Activated CD4-positive, alpha-beta memory T cell treated with anti-CD3 and anti-CD28 coated beads for 36 hours (primary cell): ENCODE measurements around the gene SDC3. TPM values are rescaled to one million over a fixed set of nuclear protein-coding genes. Genes with fewer than 3 reads are reported as not detected.

Experiments
- CTCF ChIA-PET: fragments of 350-600 bp; sonication (Branson Sonifier 250); formaldehyde crosslinking; loops from one replicate; lab custom pipeline; 2021; ENCODE audit warnings: antibody characterized with exemption, inconsistent platforms; lab: Charles Lee
- POLR2A ChIA-PET: fragments of 350-600 bp; sonication (Branson Sonifier 250); formaldehyde crosslinking; loops from one replicate; lab custom pipeline; 2021; ENCODE audit warnings: antibody characterized with exemption; lab: Charles Lee
- DNase-seq: peaks from one replicate; pipeline ENCODE4 v3.0.0-alpha.2; 2020
- H3K27ac Mint-ChIP-seq: one replicate; pipeline ENCODE4 v1.8.0; 2021; ENCODE audit warnings: mixed read lengths
- H3K27me3 Mint-ChIP-seq: one replicate; pipeline ENCODE4 v1.8.0; 2021; ENCODE audit warnings: mixed read lengths
- H3K36me3 Mint-ChIP-seq: one replicate; pipeline ENCODE4 v1.8.0; 2021; ENCODE audit warnings: mixed read lengths
- H3K4me1 Mint-ChIP-seq: one replicate; pipeline ENCODE4 v1.8.0; 2021; ENCODE audit warnings: low read depth, mixed read lengths
- H3K4me3 Mint-ChIP-seq: one replicate; pipeline ENCODE4 v1.8.0; 2021; ENCODE audit warnings: mild to moderate bottlenecking, mixed read lengths
- H3K9me3 Mint-ChIP-seq: one replicate; pipeline ENCODE4 v1.8.0; 2021; ENCODE audit warnings: mixed read lengths
- intact Hi-C: fragments of 100-400 bp; cut with micrococcal nuclease; formaldehyde crosslinking; loops from one replicate; pipeline ENCODE4 v1.15.1; 2023
- total RNA-seq, 2 experiments: library from RNA; stranded (reverse); gene quantifications; one replicate each; pipeline ENCODE4 v1.2.3, GENCODE V29; 2021

The SDC3 gene
- total RNA-seq, 2 experiments from 2014 or later: 0.12 to 0.17 TPM

DNA sequence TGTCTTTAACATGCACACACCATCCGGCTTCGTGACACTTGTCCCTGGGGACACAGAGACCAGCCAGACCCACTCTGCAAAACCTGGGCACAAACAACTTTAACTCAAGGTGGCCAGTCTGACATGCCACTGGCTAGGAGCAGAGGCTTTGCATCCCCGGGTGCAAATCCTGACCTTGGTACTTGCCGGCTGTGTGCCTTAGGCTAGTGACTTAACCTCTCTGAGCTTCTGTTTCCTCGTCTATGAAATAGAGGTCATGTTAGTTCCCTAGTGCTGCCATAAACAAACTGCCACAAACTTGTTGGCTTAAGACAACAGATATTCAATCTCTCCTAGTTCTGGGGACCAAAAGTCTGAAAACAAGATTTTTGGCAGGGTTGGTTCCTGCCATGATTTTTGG, 60.4 kb downstream of the SDC3 start:
- no peaks in the 10 kb centered on the region for H3K4me1 Mint-ChIP-seq
- no peak for DNase-seq
- no peaks in the 10 kb centered on the region for H3K36me3 Mint-ChIP-seq
- POLR2A ChIA-PET: no interaction called here
- H3K9me3 Mint-ChIP-seq: no peaks in the 10 kb centered on the region
- peaks cover 41% of the 10 kb centered on the region for H3K27me3 Mint-ChIP-seq
- intact Hi-C loops: no loop called here
- CTCF ChIA-PET: no interaction called here
- no peak overlapping the region for H3K27ac Mint-ChIP-seq
- no peak overlapping the region for H3K4me3 Mint-ChIP-seq

DNA sequence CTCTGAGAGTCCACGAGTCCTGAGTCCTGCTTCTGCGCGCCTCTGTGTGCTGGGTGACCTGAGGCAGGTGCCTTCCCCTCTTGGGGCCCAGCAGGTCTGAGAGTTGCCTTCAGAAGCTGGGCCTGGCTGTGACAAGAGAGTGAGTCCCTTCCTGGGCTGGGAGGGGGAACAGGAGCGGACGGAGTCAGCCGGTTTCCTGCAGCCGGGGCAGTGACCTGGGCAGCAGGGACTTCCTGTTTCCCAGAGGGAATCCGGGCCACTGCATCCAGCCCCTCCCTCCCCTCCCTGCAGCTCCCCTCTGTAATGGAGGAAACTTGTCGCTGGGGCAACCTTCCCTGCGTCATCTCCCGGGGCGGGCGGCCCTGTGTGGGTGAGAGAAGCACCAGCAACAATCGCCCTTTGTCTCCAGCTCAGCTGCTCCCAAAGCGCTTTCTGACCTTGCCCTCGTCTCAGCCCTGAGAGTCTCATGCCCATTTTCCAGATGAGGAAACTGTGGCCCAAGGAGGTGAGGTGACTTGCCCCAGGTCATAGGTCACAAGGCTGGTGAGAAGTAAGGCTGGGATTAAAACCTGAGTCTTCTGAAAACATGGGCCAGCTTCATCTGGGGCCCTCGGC, 61.1 kb downstream of the SDC3 start:
- no peak for DNase-seq
- CTCF ChIA-PET: no interaction called here
- H3K27me3 Mint-ChIP-seq: peaks cover 43% of the 10 kb centered on the region
- POLR2A ChIA-PET: interaction anchor here (0.6 kb wide), 1 partner anchor 589 kb away, joined by 3 read pairs; no protein-coding TSS in a partner anchor
- H3K27ac Mint-ChIP-seq: no peak overlapping the region
- intact Hi-C loops: no loop called here
- H3K4me1 Mint-ChIP-seq: no peaks in the 10 kb centered on the region
- no peaks in the 10 kb centered on the region for H3K36me3 Mint-ChIP-seq
- H3K4me3 Mint-ChIP-seq: no peak overlapping the region
- no peaks in the 10 kb centered on the region for H3K9me3 Mint-ChIP-seq

DNA sequence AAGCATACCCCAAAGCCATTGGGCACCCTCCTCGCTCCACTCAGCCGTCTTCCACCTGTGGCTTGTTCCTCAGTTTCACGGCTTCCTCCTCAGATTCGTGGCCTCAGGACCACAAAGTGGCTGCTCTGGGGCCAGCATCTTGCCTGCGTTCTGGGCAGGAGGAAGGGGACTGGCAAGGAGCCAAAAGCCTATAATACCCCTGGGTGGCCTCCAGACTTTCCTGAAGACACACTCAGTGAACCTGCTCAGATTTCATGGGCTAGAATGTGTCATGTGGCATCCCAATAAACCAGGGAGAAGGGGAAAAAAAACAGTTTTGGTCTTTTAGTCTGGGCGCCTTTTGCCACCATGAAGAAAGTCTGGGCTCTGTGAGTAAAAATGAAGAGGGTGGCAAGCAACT, 62.0 kb downstream of the SDC3 start:
- Mint-ChIP-seq H3K27me3 (peaks cover 46% of the 10 kb centered on the region), H3K36me3 (no peaks in the 10 kb centered on the region), H3K4me3 (no peak overlapping the region), H3K4me1 (no peaks in the 10 kb centered on the region), H3K9me3 (no peaks in the 10 kb centered on the region), H3K27ac (no peak overlapping the region)
- POLR2A ChIA-PET: no interaction called here
- no peak for DNase-seq
- intact Hi-C loops: no loop called here
- CTCF ChIA-PET: no interaction called here

DNA sequence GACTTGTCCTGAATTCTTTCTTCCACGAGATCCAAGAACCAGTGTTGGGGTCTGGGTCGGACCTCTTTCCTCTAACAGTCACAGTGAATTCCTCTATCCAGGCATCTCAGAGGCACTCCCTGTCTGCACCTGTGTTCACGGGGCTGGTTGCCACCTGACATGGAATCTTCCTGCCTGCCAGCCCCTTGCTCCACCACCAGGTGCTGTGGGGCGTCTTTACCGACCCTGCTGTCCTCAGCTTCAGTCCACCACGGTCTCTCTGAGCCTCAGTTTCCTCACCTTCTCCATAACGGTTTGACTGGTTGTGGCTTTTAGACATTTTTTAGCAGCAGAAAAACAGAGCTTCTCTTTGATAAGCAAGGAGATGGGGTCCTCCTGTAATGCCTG, 62.7 kb downstream of the SDC3 start:
- Mint-ChIP-seq H3K4me3 (no peak overlapping the region), H3K4me1 (no peaks in the 10 kb centered on the region), H3K9me3 (no peaks in the 10 kb centered on the region), H3K36me3 (no peaks in the 10 kb centered on the region), H3K27me3 (peaks cover 50% of the 10 kb centered on the region), H3K27ac (no peak overlapping the region)
- POLR2A ChIA-PET: no interaction called here
- intact Hi-C loops: no loop called here
- no peak for DNase-seq
- CTCF ChIA-PET: no interaction called here

DNA sequence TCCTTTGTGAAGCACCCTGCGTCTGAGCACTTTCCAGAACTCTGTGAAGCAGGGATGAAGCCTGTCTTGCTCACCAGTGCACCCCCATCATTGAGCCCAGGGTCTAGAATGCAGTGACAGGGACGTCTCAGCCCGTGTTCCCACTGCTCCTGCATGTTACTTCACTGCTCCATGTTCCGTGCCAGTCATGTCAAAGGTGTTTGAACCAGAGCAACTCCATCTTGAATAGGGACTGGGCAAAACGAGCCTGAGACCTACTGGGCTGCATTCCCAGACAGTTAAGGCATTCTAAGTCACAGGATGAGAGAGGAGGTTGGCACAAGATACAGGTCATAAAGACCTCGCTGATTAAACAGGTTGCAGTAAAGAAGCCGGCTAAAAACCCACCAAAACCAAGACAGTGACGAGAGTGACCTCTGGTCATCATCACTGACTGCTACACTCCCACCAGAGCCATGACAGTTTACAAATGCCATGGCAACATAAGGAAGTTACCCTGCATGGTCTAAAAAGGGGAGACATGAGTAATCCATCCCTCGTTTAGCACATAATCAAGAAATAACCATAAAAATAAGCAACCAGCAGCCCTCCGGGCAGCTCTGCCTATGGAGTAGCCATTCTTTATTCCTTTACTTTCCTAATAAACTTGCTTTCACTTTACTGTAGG, 63.2 kb downstream of the SDC3 start:
- Mint-ChIP-seq H3K4me3 (no peak overlapping the region), H3K9me3 (no peaks in the 10 kb centered on the region), H3K36me3 (no peaks in the 10 kb centered on the region), H3K4me1 (no peaks in the 10 kb centered on the region), H3K27me3 (peaks cover 52% of the 10 kb centered on the region), H3K27ac (no peak overlapping the region)
- no peak for DNase-seq
- ChIA-PET POLR2A (no interaction called here), CTCF (no interaction called here)
- intact Hi-C loops: no loop called here

DNA sequence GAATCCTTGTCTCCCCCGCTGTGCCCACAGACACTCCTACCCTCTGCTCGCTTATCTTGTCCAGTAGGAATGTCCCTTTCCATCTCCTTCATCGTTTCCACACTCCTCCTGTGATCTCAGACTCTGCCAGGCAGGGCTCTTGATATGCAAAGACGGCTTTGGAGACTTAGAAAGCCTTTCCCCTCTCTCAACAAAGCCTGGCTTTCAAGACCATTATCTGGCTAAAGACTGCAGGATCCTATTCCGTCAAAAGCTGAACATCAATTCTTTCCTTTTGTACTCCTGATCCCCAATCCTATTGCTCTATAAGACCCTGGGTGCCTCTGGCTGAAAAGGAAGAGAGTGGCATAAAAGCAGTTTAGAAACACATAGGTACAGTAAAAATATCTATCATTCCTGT, 63.9 kb downstream of the SDC3 start:
- Mint-ChIP-seq H3K27ac (no peak overlapping the region), H3K27me3 (peaks cover 47% of the 10 kb centered on the region), H3K9me3 (no peaks in the 10 kb centered on the region), H3K4me1 (no peaks in the 10 kb centered on the region), H3K36me3 (no peaks in the 10 kb centered on the region), H3K4me3 (no peak overlapping the region)
- ChIA-PET CTCF (no interaction called here), POLR2A (no interaction called here)
- intact Hi-C loops: no loop called here
- no peak for DNase-seq

DNA sequence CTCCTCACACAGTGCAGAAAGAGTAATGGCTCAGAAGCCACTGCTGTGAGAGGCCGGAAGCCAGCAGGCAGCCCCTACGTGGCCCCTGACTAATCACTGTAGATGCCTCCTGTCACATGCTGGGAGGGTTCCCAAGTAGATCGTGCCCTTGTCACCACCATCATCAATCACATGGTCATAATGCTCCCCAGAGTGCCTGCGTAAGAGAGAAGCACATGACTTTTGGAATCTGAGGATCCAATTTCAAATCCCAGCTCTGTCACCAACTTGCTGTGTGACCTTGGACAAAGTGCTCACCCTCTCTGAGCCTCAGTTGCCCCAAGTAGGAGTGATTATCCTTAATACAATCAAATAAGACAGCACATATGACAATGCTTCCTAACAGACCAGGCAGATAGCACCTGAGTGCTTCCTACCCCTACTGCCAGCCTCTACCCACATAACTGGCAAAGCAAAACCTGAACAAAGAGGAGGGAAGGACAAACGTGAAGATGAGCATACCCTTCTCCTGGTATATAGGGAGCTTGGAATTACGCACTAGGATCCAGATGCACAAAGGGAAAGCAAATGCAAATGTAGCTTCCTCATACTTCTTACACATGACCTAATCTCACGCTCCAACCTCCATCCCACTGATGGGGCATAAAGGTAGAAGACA, 65.7 kb downstream of the SDC3 start:
- Mint-ChIP-seq H3K27me3 (peaks cover 40% of the 10 kb centered on the region), H3K36me3 (no peaks in the 10 kb centered on the region), H3K4me3 (no peak overlapping the region), H3K9me3 (no peaks in the 10 kb centered on the region), H3K27ac (no peak overlapping the region), H3K4me1 (no peaks in the 10 kb centered on the region)
- intact Hi-C loops: no loop called here
- POLR2A ChIA-PET: no interaction called here
- no peak for DNase-seq
- CTCF ChIA-PET: no interaction called here

DNA sequence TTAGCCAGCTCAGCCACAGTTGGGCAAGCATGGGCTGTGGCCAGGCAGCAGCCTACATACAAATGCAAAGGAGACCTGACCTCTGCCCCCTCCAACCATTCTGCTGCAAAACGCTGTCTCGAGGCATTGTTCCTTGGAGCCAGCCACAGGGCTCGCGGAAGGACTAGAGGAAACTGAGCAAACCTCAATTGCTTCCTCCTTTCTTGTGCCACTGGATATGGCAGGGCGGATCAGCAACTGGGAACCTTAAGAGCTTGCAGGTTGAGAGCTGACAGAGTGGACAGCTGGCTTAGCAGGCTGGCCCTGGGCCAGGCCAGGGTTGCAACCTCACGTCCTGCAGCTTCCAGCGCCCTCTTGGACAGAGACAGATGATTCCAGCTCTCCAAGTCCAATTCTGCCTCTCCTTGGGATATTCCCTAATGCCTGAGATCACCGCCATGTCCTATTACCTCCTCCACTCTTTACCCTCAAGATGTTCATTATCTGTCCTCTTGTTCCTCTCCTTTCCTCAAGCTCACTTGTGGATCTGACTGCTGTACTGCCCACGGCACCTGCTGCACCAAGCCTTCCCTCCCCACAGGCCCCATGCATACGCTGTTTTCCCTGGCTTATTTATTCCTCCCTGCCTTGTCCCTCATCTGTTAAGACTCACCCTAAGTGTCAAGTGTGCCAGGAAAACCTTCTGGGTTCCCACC, 67.5 kb downstream of the SDC3 start:
- Mint-ChIP-seq H3K27ac (no peak overlapping the region), H3K9me3 (no peaks in the 10 kb centered on the region), H3K4me1 (no peaks in the 10 kb centered on the region), H3K4me3 (no peak overlapping the region), H3K27me3 (peaks cover 29% of the 10 kb centered on the region), H3K36me3 (no peaks in the 10 kb centered on the region)
- no peak for DNase-seq
- intact Hi-C loops: no loop called here
- CTCF ChIA-PET: interaction anchor here (0.8 to 1.4 kb wide), 2 partner anchors 26 to 70 kb away, joined by 3 read pairs; no protein-coding TSS in a partner anchor
- POLR2A ChIA-PET: no interaction called here

DNA sequence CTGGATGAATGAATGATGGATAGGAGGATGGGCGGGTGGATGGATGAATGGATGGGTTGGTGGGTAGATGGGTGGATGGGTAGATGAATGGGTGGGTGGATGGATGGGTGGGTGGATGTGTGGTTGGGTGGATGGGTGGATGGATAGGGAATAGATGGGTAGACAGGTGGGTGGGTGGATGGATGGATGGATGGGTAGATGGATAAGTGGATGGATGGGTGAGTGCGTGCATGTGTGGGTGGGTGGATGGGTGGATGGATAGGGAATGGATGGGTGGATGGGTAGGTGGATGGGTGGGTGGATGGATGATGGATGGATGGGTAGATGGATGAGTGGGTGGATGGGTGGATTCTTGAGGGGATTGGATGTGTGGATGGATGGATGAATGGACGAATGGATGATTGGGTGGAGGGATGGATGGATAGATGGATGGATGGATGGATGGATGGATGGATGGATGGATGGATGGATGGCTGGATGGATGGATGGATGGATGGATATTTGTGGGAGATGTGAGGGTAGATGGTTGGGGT, 68.7 kb downstream of the SDC3 start:
- POLR2A ChIA-PET: no interaction called here
- intact Hi-C loops: no loop called here

DNA sequence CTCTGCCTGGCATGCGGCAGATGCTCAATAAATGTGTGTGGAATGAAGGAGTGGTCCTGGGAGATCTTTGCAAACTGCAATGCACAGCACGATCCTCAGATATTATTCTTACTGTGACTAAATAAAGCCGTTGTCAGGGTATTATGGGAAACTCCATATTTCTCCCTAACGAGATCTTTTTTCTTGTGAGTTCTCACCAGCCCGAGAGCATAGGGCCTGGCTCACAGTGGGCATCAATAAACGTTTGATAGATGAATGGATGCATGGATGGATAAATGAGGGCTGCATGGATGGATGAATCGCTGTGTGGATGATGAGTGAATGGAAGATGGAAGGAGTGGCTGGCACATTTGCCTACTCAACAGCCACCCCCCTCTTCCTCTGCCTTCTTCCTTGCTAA, 69.6 kb downstream of the SDC3 start:
- peaks cover 17% of the 10 kb centered on the region for H3K27me3 Mint-ChIP-seq
- intact Hi-C loops: no loop called here
- no peak overlapping the region for H3K27ac Mint-ChIP-seq
- H3K4me1 Mint-ChIP-seq: no peaks in the 10 kb centered on the region
- no peak for DNase-seq
- H3K4me3 Mint-ChIP-seq: no peak overlapping the region
- ChIA-PET CTCF (interaction anchor here (1.9 kb wide), 1 partner anchor 37 kb away, joined by 5 read pairs; no protein-coding TSS in a partner anchor), POLR2A (no interaction called here)
- H3K9me3 Mint-ChIP-seq: no peaks in the 10 kb centered on the region
- no peaks in the 10 kb centered on the region for H3K36me3 Mint-ChIP-seq

More for the DNA sequence above, 68.7 kb downstream of the SDC3 start:
- Mint-ChIP-seq H3K4me1 (no peaks in the 10 kb centered on the region), H3K27ac (no peak overlapping the region), H3K4me3 (no peak overlapping the region), H3K36me3 (no peaks in the 10 kb centered on the region), H3K27me3 (peaks cover 22% of the 10 kb centered on the region), H3K9me3 (no peaks in the 10 kb centered on the region)
- no peak for DNase-seq
- CTCF ChIA-PET: no interaction called here

DNA sequence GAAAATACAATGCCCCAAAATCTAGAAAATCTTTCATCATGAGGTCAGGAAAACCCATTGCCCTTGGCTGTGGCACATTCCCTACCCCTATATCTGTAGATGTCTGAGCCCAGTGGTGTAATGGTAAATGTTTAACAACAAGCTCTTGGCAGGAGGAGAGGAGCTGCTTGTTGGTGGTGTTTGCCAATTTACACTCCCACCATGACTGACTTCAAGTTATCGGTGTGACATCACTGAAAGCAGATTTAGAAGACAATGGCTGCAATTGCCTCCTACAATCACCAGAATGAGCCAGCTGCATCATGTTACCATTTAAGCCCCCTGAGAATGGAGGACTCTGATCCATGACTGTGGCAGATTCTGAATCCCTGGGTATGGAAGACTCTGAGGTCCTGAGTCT, 70.9 kb downstream of the SDC3 start:
- H3K27ac Mint-ChIP-seq: no peak overlapping the region
- ChIA-PET POLR2A (no interaction called here), CTCF (interaction anchor here (1.9 kb wide), 1 partner anchor 36 kb away, joined by 5 read pairs; no protein-coding TSS in a partner anchor)
- peaks cover 15% of the 10 kb centered on the region for H3K27me3 Mint-ChIP-seq
- H3K9me3 Mint-ChIP-seq: no peaks in the 10 kb centered on the region
- H3K4me1 Mint-ChIP-seq: no peaks in the 10 kb centered on the region
- DNase-seq: no peak
- no peak overlapping the region for H3K4me3 Mint-ChIP-seq
- intact Hi-C loops: no loop called here
- no peaks in the 10 kb centered on the region for H3K36me3 Mint-ChIP-seq

DNA sequence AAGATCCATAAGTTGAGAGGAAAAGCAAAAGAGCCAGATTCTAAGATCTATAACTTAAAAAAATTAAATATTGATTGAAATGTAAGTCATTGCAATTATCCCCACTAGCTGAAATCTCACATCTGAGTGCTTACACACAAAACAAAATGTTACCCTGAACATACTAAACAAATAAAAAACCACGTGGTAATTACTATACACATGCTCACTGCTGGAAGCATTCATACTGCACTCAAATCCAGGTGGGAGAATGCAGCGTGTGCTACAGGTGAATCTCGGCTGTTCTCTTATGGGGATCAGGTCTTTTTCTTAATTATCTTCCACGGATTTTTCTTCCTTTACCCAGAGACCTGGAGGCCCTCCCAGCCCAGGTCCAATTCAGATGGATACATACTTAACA, 74.3 kb downstream of the SDC3 start:
- DNase-seq: no peak
- ChIA-PET CTCF (no interaction called here), POLR2A (no interaction called here)
- Mint-ChIP-seq H3K27ac (no peak overlapping the region), H3K9me3 (no peaks in the 10 kb centered on the region), H3K4me1 (no peaks in the 10 kb centered on the region), H3K36me3 (no peaks in the 10 kb centered on the region), H3K4me3 (no peak overlapping the region), H3K27me3 (peaks cover 12% of the 10 kb centered on the region)
- intact Hi-C loops: no loop called here
